Ramos (cell line): ENCODE measurements around the gene PAOX.
"Not testable (repeated sequence)": the region's sequence is repeated elsewhere in the genome, so short reads cannot be mapped to it uniquely, and the experiment has no call there.

ENCODE experiments used
- in situ Hi-C: fragments of 300-500 bp; cut with MboI; formaldehyde crosslinking; loops from one replicate; pipeline ENCODE4 v1.14.3; 2022; ENCODE audit warnings: low sequenced_read_pairs; ENCODE audit not compliant: unreplicated experiment

PAOX gene

GRCh38 chr10:133400624-133401424 lies 21.8 kb downstream of the PAOX start:
- in situ Hi-C loops: loop anchor here (5.0 kb wide), 1 partner anchor 74 kb away; no protein-coding TSS in a partner anchor

DNA sequence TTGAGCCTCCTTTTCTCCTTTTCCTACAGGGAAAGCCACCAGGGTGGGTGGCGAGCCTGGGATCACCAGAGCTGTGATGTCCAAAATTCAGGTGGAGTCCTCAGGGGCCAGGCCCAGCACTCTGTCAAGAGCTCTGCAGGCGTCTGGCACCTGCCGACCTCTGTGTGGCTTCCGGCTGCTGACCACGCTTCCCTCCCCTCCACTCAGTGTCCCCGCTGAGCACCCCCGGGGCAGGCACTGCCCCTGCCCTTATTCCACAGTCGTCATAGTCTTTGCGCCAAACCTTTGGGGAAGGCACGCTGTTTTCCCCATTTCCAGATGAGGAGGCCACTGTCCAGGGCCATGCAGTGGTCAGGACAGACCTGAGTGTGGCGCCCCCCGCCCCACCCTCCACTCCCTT lies 22.4 kb downstream of the PAOX start:
- in situ Hi-C loops: loop anchor here (5.0 kb wide), 1 partner anchor 74 kb away; no protein-coding TSS in a partner anchor

DNA sequence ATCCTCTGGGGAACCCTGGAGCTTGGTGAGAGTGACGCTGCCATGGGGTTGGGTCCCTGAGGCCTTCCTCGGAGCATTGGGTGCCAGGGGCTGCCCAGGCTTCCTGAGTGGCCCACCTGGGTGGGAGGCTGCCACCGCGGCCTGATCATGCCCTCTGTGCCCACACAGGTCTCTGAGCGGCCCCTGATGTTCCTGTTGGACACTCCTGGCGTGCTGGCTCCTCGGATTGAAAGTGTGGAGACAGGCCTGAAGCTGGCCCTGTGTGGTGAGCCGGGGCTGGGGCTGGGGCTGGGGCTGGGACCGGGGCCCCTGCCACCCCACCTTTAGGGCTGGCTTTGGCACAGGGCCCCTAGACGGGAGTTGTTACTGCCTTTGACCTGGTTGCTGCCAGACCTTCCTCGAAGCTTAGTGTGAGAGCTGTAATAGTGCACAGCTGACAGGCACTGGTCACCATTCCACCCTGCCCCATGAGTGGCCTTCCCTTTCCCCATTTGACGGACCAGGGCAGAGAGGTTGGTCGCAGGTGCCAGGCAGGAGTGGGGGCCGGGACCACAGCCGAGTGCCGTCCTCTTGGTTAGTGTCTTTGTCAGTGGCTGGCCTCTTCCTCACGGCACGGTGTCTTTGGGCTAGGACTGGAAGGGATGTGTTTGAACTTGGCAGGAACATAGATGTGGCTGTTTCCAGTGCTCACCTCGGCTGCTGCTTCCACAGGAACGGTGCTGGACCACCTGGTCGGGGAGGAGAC lies 23.1 kb downstream of the PAOX start:
- in situ Hi-C loops: loop anchor here (5.0 kb wide), 1 partner anchor 75 kb away; no protein-coding TSS in a partner anchor

- in situ Hi-C loops: loop anchor here (5.0 kb wide), 1 partner anchor 76 kb away; no protein-coding TSS in a partner anchor
Measured at GRCh38 chr10:133403359-133403758, 24.3 kb downstream of the PAOX start.

DNA sequence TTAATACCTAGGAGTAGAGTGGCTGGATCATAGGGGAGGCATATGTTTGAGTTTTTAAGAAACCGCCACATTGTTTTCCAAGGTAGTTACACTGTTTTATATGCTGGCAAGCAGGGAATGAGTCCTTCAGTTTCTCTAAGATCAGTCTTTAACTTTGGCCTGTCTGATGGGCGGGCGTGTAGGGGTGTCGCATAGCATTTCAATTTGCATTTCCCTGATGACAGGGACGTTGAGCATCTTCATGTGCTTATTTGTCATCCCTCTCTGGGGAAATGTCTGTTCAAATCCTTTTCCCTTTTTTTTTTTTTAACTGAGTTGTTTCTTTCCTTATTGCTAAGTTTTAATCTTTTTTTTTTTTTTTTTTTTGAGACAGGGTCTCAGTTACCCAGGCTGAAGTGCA lies 24.7 kb downstream of the PAOX start:
- in situ Hi-C loops: loop anchor here (5.0 kb wide), 1 partner anchor 76 kb away; no protein-coding TSS in a partner anchor

DNA sequence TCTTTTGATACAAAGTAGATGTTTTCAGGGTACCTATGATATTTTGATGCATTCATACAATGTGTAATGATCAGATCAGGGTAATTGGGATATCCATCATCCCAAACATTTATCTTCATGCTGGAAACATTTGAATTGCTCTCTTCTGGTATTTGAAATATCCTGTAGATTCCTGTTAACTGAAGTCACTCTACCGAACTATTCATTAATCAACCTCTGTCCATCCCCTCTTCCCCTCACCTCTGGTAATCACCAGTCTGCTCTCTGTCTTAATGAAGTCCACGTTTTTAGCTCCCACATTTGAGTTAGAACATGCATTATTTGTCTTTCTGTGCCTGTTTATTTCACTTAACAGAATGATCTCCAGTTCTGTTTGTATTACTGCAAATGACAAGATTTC lies 26.2 kb downstream of the PAOX start:
- in situ Hi-C loops: no loop called here

- in situ Hi-C loops: no loop called here
Measured at GRCh38 chr10:133405844-133406527, 26.9 kb downstream of the PAOX start.

GRCh38 chr10:133411523-133412380 lies 32.7 kb downstream of the PAOX start:
- in situ Hi-C loops: no loop called here

DNA sequence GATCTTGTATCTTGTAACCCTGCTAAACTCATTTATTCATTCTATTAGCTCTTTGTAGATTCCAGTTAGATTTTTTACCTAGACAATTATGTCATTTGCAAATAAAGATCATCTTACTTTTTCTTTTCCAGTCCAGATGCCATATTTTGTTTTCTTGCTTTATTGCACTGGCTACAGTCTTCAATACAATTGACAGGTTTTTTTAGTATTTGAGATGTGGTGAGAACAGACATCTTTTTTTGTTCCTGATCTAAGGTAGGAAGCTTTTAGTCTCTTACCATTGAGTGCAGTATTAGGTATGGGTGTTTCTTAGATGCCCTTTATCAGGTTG lies 33.3 kb downstream of the PAOX start:
- in situ Hi-C loops: no loop called here

DNA sequence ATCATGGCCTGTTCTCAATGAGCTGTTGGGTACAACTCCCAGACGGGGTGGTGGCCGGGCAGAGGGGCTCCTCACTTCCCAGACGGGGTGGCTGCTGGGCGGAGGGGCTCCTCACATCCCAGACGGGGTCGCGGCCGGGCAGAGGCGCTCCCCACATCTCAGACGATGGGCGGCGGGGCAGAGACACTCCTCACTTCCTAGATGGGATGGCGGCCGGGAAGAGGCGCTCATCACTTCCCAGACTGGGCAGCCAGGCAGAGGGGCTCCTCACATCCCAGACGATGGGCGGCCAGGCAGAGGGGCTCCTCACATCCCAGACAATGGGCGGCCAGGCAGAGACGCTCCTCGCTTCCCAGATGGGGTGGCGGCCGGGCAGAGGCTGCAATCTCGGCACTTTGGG lies 35.3 kb downstream of the PAOX start:
- in situ Hi-C loops: not testable (repeated sequence)

DNA sequence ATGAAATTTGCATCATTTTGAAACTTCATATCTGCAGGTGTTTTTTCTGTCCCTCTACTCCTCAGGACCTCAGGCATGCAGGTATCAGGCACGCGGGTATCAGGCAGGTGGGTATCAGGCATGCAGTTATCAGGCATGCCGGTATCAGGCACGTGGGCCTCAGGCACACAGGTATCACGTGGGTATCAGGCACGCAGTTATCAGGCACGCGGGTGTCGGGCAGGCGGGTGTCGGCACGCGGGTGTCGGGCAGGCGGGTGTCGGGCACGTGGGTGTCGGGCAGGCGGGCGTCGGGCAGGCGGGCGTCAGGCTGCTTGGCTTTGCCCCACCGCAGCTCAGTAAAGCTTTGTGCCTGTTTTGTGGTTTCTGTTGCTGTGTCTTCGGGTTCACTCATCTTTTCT lies 36.7 kb downstream of the PAOX start:
- in situ Hi-C loops: no loop called here

- in situ Hi-C loops: no loop called here
Measured at GRCh38 chr10:133418289-133418993, 39.4 kb downstream of the PAOX start.

DNA sequence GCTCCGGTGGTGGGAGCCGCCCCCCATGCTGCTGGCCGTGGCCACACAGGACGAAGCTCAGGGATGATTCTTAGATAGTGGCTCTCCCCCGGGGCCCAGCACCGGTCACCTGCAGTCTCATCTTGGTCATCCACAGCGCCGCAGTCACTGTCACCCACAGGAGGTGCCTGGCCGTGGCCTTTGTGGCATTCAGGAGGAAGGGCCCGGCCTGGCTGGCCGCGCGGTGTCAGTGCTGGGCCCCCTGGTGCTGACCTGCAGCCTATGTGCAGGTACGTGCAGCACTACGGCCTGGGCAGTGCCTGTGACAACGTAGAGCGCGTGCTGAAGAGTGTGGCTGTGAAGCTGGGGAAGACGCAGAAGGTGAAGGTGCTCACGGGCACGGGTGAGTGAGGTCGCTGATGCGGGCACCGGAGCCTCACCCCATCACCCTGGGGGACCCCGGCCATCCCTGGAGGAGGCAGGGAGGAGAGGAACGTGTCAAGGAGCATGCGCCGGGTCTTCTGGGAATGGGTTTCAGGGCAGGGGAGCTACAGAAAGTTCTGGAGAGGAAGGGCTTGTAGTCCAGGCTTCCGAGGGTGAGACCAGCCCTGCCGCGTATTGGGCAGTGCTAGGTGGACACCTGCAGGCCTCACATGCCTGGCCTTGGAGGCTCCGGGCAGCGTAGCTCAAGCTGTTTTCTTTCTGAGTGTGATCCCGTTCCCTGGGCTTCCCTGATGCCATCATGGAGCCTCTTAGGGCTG lies 40.3 kb downstream of the PAOX start:
- in situ Hi-C loops: no loop called here

GRCh38 chr10:133420028-133420427 lies 41.0 kb downstream of the PAOX start:
- in situ Hi-C loops: no loop called here

DNA sequence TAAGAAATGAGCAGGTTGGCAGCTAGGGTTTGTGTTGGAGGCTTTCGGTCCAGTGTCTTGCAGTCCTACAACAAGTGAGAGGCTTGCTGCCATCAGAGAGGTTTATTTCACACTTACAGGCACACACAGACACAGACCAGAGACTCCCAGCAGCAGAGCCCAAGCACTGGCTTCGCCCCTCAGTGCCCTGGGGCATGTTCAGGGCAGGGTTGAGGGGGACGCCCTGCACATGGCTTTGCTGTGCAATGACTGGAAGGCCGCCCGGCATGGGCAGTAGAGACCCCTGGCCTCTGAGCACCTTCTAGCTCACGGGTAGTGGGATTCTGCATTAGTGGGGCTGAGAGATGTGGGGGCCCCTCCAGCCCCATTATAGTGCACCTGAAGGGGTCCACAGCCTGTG lies 41.5 kb downstream of the PAOX start:
- in situ Hi-C loops: no loop called here

DNA sequence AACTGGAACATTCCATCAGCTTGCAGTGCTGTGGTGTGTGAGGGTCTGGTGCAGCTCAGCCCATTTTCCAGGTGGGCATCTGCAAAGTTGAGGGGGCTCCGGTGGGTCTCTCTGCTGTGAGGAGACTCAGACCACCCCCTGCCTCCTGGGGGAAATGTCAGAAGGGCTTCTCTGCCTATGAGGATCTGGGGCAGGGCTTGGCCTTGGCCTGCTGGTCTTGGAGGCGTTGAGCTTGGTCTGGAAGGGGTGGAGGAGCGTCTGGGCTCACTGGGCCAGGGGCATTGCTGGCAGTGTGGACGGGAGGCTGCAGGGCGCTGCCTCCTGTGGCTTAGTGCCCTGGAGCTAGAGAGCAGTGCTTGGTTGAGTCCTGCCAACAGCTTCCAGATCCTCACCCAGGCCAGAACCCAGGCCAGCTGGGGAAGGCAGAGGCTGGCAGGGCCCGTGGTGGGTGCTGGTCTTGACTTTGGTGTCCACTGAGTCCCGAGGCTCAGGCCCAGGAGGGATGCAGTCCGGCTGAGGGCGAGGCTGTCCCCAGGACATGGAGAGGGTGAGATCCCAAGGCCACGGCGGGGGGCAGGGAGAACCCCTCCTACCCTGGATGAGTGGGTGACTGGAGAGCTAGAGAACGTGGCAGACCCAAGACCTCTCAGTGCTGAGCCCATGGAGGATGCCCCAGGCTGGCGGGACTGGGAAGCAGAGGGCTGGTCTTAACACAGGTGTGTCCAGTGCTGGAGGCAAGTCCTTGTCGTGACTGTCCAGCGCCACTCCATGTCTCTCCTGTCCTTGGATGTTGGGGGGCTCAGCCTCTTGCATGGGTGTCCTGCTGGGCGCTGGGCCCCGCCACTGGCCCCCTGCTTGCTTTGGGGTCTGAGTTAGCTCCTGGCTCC lies 42.5 kb downstream of the PAOX start:
- in situ Hi-C loops: no loop called here

GRCh38 chr10:133422223-133422806 lies 43.3 kb downstream of the PAOX start:
- in situ Hi-C loops: no loop called here
